Activated CD4-positive, alpha-beta T cell treated with anti-CD3 and anti-CD28 coated beads, Interleukin-2, amount 50 U/mL, for 4 hours (primary cell): ENCODE measurements around the gene GABRG1.

ENCODE experiments used
- DNase-seq, 2 experiments: peaks; one replicate each; pipeline ENCODE4 v3.0.0-alpha.2; 2020

The GABRG1 gene

DNA sequence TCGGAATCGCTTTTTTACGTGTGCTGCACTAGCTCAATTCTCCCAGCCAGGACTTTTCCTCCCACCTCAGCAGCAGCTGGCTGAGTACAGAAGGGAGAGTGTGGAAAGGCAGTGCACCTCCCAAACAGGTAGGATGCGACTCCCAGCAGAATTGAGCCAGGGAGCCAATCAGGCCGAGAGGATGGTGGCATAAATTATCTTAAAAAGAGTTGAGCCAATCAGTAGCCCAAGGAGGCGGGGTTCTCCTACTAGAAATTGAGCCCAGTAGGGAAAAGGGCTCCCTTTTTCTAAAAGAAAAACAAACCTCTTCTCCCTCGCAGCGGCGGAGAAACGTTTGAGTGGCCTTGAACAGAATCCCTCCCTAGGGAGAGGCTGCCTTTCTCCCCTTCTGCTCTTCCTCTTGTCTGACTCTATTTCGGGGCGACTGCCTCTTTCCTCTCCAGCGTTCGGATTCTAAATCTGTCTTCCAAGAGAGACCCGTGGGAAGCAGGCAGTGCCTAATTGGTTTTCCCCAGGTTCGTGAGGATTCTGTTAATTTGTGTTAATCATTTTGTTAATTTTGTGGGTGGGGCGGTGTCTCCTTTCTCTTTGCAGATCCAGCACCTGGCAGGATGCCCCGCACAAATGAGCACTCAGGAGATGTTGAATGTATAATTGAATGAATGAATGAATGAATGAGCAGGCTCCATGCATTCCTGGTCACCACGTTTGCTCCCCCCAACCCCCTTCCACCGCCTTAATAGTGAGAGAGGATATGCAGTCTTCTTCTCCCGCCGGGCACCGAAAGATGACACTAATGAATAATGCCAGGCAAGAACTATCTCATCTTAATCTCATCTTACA is at the start of gene GABRG1:
Gene GABRG1, minus strand, starts transcription at position 142 of the 843 bp plus-strand sequence. Its CDS starts 141 bp downstream, at position 1.
- no peak for DNase-seq

DNA sequence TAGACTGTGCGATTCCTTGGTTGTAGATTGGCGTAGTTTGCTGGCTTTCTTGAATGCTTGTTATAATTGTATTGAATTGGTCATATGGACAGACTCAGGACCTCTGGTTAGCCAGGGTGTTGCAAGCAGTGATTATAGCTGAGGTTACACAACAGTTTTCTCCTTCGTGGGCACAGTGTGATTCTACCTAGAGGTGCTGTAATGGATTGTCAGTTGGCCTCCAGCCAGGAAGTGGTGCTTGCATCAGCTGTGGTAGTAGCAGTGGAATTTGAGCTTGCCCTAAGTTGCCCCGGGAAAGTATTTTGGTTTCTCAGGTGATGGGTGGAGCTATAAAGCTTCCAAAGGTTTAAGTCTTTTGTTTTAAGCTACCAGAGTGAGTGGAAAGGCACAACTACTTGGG is 23.1 kb upstream of the GABRG1 start:
- DNase-seq: no peak

DNA sequence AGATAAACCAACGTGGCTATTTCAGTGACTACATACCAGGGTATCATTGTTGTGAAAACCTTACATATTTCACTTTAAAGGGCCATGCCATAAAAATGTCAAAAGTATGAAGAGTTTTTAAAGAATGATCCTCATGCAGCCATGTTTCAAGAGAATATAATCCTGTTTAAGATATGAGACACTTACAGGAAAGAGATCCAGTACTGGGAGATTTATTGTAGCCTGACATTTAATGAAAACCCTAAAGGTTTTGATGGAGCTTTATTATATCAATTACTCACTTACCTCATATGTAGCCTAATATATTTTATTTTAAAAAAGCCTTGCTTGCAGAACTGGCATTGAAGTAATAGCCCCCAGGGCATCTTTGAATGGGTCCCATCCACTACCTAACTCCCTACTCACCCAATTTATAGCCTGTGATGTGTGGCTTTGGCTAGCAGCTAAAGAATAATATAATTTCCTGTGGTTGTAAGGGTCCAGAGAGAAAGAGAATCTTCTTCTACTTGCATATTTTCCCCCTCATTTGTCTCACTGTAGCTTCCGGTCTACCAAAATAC is 7.7 kb upstream of the GABRG1 start:
- no peak for DNase-seq

DNA sequence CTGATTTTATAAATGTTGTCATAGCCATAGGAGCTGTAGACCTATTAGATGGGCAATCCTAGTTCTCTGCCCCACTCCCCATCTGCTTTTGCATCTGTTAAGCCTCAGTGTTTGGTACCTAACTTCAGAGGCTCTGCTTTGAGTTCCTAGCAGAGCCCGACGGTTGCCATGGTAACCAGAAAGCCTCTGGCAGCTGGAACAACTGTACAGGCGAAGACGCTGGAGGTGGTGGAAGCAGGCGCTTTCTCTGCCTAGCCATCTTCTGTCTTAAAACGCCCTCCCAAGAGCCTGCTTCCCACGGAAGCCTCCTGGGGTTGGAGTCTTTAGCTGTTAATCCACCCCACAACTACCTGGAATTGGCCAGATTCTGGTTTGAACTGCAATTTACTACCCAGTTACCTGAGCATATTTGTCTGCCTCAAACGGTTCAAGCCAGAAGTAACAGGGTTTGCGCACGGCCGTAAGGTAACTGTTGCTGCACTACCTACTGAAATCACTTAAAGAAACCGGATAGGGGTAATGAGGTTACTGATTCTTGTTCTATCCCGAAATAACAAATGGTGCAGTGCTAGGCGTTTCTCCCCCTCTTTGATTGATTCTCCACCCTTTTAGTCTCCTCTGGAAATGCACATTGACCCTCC is 1.0 kb upstream of the GABRG1 start:
- no peak for DNase-seq

DNA sequence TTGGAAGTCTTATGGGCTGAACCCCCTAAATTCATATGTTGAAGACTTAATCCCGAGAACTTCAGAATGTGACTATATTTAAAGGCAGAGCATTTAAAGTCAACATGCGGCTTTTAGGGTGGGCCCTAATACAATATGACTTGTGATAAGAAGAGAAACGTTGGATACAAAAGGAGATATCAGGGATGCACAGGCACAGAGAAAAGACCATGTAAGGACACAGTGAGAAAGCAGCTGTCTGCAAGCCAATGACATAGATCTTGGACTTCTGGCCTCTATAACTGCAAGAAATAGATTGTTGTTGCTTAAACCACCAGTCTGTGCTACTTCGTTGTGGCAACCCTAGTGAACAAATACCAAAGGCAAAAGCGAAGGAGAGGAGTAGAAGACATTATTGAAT is 42.2 kb downstream of the GABRG1 start:
- DNase-seq: no peak

DNA sequence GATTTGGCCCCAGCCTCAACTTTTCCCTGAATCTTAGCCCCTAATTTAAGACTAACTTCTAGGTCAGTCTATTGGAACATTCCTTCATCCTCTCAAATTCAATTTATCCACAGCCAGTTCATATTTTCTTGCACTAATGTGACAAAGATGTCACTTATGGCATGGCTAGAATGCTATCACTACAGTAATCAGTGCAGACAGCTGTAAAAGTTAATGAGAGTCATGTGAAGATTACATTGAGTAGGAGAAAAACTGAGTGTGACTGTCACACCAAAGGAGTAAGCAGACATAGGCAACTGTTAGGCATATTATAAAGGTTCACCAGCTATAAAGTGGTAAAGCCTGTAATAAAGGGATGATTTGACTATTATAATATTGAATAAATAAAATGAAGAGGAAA is 42.6 kb downstream of the GABRG1 start:
- DNase-seq: no peak

DNA sequence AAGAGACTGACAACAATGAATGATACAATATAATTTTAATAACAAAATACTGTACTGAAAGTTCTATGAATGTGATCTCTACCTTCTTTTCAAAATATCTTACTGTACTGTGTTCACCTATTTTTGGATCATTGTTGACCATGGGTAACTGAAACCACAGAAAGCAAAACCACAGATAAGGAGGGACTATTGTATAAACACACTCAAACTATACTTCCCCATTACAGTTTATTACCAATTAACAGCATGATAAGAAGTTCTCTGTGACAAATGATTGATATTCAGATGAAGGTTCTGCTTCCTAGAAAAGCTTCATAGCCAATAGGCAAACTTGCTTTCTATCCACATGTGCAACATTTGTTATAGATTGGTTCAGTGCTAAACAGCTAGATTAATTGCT is 50.1 kb downstream of the GABRG1 start:
- DNase-seq: no peak

DNA sequence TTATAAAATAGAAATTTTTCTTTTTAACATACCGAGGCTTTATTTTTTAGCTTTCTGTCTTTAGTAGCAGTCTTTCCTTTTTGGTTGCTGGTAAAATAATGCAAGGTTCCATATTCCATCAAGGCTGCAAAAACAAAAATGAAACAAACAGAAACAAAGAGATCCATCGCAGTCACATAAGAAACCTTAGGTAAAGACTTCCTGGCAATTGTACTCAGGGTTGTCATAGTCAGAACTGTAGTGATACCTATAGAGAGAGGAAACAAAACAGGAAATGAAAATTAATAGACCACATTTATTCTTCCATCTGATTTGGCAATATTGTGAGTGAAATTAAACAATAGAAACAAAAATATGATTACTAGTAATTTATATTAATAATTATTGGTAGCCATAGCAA is 72.5 kb downstream of the GABRG1 start:
- no peak for DNase-seq

DNA sequence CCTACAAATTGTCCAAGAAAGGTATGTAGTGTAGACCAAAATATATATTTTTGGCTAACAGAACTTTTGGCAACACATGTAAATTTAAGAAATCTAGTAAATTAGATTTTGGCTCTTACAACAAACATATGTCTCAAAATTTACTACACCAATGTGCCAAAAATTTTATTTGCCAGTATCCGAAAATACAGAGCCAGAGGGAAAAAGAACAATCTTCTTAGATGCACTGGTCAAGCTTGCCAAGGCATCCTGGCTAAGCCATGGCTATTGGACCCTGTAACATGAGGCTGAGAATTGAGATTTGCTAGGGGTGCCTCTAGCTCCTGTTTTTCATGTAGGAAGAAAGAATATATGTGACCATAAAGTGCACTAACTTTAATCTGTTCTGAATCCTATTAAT is 91.8 kb downstream of the GABRG1 start:
- no peak for DNase-seq

DNA sequence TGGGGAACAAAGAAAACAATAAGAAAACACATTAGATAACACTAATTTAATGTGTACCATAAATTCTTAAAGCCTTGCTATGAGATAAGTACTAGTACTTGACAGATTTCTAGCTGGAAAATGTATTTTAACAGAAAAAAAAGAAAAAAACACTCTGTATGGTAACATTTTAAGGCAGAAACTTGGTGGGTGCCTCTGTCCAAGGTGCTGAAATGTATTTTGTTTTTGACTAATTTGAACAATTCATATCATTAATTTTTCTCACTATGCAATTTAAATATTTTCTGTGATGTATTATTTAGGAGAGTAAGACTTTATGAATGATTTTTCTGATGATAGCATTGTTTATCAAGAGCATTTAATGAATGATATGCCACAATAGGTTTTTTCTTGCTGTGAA is 107.5 kb downstream of the GABRG1 start:
- DNase-seq: no peak

DNA sequence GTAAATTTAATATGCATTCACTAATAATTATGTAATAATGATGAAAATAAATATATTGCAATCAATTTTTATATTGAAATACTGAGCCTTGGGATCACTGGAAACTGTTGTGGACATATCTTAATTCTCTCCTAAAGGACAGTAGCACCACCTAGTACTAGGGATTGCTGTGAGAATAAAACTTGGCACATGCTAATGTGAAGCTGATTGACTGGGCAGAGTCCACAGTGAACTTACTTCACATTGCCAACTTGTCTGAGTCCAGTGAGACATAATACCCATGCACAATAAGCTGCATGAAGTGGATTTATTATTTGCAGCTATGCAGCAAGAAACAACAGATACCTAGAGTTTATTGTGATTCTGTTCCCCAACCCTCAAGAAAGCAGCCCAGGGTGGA is 131.1 kb downstream of the GABRG1 start:
- no peak for DNase-seq

DNA sequence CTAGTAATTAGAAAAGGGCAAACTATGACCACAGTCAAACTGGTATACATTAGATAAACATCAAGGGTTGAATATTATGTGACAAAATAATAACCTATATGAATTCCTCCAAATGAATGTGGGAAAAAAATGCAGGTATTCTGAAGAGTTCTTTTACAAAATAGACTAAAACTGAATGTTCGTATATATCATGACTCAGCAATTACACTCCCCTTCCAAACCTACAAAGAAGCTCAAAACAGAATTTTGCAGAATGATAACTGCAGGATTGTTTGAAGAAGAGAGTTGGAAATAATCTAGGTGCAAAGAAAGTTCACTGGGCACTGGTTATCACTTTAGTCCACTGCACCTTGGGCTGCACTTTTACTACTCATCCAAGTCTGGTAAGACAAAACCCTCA is 134.1 kb downstream of the GABRG1 start:
- no peak for DNase-seq

DNA sequence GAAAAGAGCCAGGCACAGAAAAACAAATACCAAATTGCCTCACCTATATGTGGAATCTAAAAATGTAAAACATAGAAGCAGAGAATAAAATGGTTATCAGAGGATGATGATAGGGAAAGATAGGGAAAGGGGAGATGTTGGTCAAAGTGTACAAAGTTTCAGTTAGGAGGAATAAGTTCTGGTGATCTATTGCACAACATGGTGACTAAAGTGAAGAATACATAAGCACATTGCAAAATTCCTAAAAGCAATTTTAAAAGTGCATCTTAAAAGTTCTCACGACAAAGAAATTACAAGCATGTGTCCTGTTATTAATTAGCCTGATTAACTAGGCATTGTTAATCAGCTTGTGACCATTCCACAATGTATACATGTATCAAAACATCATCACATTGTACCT is 136.0 kb downstream of the GABRG1 start:
- no peak for DNase-seq
